Breast epithelium (tissue), 4 donors: ENCODE results near the gene PXYLP1. TPM values are rescaled to one million over a fixed set of nuclear protein-coding genes. Genes with fewer than 3 reads are reported as not detected.

Experiments
- DNase-seq, 2 donors: peaks; one replicate each; pipeline ENCODE4 v3.0.0-alpha.2; 2019; ENCODE audit warnings: low spot score in 2 of 2
- H3K27ac ChIP-seq, 2 donors: fragments of 200-600 bp; sonication (generic) in 1 of 2; one replicate each; pipeline ENCODE4 v1.5.1; 2016 to 2019; ENCODE audit warnings: mild to moderate bottlenecking in 1 of 2
- H3K27me3 ChIP-seq, 2 donors: fragments of 200-600 bp; sonication (generic) in 1 of 2; one replicate each; pipeline versions ENCODE4 v1.5.1 to v1.6.0; 2017 to 2019; ENCODE audit warnings: control low read depth in 1 of 2, mild to moderate bottlenecking in 1 of 2
- H3K36me3 ChIP-seq: fragments of 200-600 bp; one replicate; pipeline ENCODE4 v1.5.1; 2019
- H3K4me1 ChIP-seq, 2 donors: fragments of 200-600 bp; sonication (generic); one replicate each; pipeline ENCODE4 v1.5.1; 2016 to 2019; ENCODE audit warnings: control low read depth in 1 of 2
- H3K4me3 ChIP-seq, 3 donors: fragments of 200-600 bp; sonication (generic); 1 replicate in 2 of 3; 2 replicates in 1 of 3; pipeline ENCODE4 v1.5.1; 2016 to 2019; ENCODE audit warnings: mild to moderate bottlenecking in 3 of 3, moderate library complexity in 2 of 3
- H3K9me3 ChIP-seq, 2 donors: fragments of 200-600 bp; sonication (generic) in 1 of 2; one replicate each; pipeline ENCODE4 v1.5.1; 2016 to 2019; ENCODE audit warnings: control low read depth in 1 of 2
- POLR2A ChIP-seq: fragments of 450-650 bp; IDR thresholded peaks from one replicate; pipeline ENCODE4 v1.6.1; 2016; ENCODE audit warnings: antibody characterized with exemption, mild to moderate bottlenecking, moderate library complexity
- POLR2AphosphoS5 ChIP-seq, 3 donors: sonication (generic); formaldehyde crosslinking; IDR thresholded peaks; one replicate each; pipeline ENCODE4 v1.6.1; 2017; ENCODE audit warnings: antibody characterized with exemption in 3 of 3
- intact Hi-C: fragments of 100-400 bp; cut with DNase I; formaldehyde crosslinking; loops from one replicate; pipeline ENCODE4 v1.15.1; 2023; ENCODE audit warnings: low total_unique reads
- total RNA-seq, 3 donors: library from RNA; depleted of rRNA; stranded (reverse); fragments of >200 nt; gene quantifications; one replicate each; pipeline ENCODE4 v1.1.0, GENCODE V29; 2016
- TF ChIP-seq, protein P1 (sequence below), 3 donors: fragments of 450-650 bp; IDR thresholded peaks; one replicate each; pipeline ENCODE4 v1.5.1; 2016 to 2017; ENCODE audit warnings: antibody characterized with exemption in 3 of 3, mild to moderate bottlenecking in 3 of 3, moderate library complexity in 3 of 3

The PXYLP1 gene
- total RNA-seq, 3 donors from 2014 or later = 10.7 to 20.8 (median 19.0) TPM

DNA sequence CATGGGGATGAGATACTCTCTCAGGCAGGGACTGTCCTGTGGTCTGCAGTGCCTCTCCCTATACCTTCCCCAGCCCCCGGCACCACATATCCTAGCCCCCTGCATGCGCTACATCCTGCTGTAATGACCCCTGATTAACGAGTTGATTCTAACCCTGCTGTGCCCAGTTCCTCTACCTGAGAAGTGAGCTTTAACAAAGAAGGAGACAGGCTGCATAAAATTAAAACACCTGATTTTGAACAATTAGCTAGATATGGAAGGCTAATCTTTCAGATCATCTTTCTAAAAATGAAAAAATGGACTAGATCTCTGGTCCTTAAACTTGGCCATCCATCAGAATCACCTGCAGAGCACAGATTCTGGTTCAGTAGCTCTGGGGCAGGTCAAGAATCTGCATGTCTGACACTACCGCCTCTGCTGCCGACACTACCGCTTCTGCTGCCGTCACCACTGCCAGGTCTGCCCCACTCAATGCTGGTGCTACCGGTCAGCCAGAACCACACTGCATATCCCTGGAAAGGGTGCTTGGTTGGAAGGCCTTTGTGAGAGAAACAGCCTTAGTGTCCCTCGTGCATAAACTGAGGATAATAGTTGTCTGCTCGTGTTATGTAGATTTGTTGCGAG is 103.1 kb downstream of the PXYLP1 start:
- Histone ChIP-seq H3K36me3 (no peaks in the 10 kb centered on the region), H3K27me3 (no peaks in the 10 kb centered on the region), H3K27ac (no peak overlapping the region), H3K9me3 (no peaks in the 10 kb centered on the region), H3K4me1 (no peaks in the 10 kb centered on the region), H3K4me3 (no peak overlapping the region)
- DNase-seq = no peak
- TF ChIP-seq, protein P1, sequence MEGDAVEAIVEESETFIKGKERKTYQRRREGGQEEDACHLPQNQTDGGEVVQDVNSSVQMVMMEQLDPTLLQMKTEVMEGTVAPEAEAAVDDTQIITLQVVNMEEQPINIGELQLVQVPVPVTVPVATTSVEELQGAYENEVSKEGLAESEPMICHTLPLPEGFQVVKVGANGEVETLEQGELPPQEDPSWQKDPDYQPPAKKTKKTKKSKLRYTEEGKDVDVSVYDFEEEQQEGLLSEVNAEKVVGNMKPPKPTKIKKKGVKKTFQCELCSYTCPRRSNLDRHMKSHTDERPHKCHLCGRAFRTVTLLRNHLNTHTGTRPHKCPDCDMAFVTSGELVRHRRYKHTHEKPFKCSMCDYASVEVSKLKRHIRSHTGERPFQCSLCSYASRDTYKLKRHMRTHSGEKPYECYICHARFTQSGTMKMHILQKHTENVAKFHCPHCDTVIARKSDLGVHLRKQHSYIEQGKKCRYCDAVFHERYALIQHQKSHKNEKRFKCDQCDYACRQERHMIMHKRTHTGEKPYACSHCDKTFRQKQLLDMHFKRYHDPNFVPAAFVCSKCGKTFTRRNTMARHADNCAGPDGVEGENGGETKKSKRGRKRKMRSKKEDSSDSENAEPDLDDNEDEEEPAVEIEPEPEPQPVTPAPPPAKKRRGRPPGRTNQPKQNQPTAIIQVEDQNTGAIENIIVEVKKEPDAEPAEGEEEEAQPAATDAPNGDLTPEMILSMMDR (IDR thresholded peaks at IDR 0.05) = no peak
- TF ChIP-seq POLR2A = no peak
- TF ChIP-seq POLR2AphosphoS5 (IDR thresholded peaks at IDR 0.05) = no peak
- intact Hi-C loops = no loop called here

DNA sequence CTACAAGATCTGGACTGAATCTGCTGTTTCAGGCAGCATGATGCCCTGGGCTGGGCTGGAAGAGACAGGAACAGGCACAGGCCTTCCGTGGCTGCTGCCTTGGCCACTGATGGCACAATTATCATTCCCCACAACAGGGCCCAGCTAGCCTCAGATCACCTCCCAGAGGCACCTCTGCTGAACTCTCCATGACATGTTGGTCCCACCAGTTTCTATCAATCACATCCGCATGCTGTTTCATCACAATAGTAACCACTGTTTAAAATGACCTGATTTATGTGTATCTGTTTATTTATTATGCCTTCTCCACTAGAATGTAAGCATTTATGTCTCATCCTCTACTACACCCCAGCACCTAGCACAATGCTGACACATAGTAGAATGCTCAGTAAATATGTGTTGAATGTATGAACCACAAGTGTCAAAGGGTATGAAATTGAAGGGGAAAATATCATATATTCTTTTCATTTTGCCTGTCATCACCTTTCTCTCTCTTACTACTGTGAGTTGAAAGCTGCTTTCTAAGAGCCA is 104.0 kb downstream of the PXYLP1 start:
- H3K4me3 ChIP-seq = no peak overlapping the region

DNA sequence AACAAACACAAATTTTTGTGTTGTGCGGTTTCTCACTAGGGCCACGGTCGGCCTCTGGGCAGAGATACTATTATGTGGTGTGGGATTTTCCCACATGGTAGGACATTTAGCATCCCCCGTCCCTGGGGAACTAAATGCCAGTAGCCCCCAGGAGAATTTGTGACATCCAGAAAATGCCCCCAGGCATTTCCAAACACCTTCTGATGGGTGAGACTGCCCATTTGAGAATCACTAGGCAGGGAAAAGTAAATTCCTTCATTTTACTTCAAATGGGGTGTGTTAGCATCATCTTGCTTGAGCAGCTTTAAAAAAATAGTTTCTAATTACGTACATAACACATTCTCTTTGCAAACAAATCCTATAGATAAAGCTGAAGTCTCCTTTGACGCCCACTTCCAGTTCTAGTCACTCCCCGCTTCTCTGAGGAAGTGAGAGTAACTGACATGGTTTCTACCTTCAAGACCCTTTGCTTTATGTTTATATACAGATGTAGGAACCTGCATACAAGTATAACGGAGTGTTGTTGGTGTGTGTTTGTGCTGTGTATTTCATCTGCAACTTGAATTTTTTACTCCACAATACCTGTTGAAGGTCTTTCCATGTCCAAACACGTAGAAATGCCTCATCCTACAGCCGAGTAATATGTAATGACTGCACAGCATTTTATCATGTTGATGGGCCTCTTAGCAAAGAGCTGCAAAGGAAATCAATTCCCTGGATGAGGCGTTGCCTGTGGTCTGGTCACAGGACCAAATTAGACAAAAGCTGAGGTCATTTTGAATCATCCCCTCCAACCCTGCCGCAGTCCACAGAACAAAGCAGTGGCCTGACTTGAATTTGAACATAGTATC is 105.3 kb downstream of the PXYLP1 start:
- H3K4me3 ChIP-seq = no peak overlapping the region
- intact Hi-C loops = no loop called here
- no peak for DNase-seq
- TF ChIP-seq POLR2AphosphoS5 (IDR thresholded peaks at IDR 0.05) (no peak), POLR2A (no peak)
- TF ChIP-seq, protein P1 (IDR thresholded peaks at IDR 0.05) = no peak
- H3K27me3 ChIP-seq = no peaks in the 10 kb centered on the region
- no peaks in the 10 kb centered on the region for H3K4me1 ChIP-seq
- no peak overlapping the region for H3K27ac ChIP-seq
- no peaks in the 10 kb centered on the region for H3K9me3 ChIP-seq
- no peaks in the 10 kb centered on the region for H3K36me3 ChIP-seq

More for the DNA sequence above, 104.0 kb downstream of the PXYLP1 start:
- TF ChIP-seq POLR2AphosphoS5 (IDR thresholded peaks at IDR 0.05) (no peak), POLR2A (no peak)
- TF ChIP-seq, protein P1 (IDR thresholded peaks at IDR 0.05) = no peak
- Histone ChIP-seq H3K4me1 (no peaks in the 10 kb centered on the region), H3K27me3 (no peaks in the 10 kb centered on the region), H3K9me3 (no peaks in the 10 kb centered on the region), H3K27ac (no peak overlapping the region), H3K36me3 (no peaks in the 10 kb centered on the region)
- no peak for DNase-seq
- intact Hi-C loops = no loop called here

DNA sequence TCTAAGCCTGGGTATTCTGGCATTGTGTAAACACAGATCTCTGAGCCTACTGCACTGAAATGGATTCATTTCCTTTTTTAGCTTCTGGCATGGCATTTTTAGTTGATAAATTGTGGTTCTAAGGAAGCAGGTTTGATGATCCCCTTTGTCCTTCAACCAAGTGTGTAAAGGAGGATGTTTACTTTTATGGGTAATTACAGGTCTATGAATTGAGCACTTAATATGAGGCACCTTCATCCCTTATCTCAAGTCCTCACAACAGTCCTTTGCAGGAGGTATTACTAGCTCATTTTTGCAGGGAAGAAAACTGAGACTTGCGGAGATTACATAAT is 105.9 kb downstream of the PXYLP1 start:
- Histone ChIP-seq H3K9me3 (no peaks in the 10 kb centered on the region), H3K36me3 (no peaks in the 10 kb centered on the region), H3K27me3 (no peaks in the 10 kb centered on the region), H3K4me3 (no peak overlapping the region), H3K27ac (no peak overlapping the region), H3K4me1 (no peaks in the 10 kb centered on the region)
- intact Hi-C loops = no loop called here
- TF ChIP-seq POLR2AphosphoS5 (IDR thresholded peaks at IDR 0.05) (no peak), POLR2A (no peak)
- TF ChIP-seq, protein P1 (IDR thresholded peaks at IDR 0.05) = no peak
- no peak for DNase-seq

DNA sequence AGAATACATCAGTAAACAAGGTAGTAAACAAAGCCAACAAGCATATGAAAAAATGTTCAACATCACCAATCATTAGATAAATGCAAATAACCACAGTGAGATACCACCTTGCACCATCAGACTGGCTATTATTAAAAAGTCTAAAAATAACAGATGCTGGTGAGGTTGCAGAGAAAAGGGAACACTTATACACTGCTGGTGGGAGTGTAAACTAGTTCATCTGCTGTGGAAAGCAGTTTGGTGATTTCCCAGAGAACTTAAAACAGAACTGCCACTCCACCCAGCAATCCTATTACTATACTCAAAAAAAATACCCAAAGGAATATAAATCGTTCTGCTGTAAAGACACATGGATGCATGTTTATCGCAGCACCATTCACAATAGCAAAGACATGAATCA is 106.4 kb downstream of the PXYLP1 start:
- Histone ChIP-seq H3K9me3 (no peaks in the 10 kb centered on the region), H3K36me3 (no peaks in the 10 kb centered on the region), H3K27ac (no peak overlapping the region), H3K4me3 (no peak overlapping the region), H3K27me3 (no peaks in the 10 kb centered on the region), H3K4me1 (no peaks in the 10 kb centered on the region)
- no peak for TF ChIP-seq POLR2AphosphoS5 (IDR thresholded peaks at IDR 0.05)
- TF ChIP-seq, protein P1 (IDR thresholded peaks at IDR 0.05) = no peak
- TF ChIP-seq POLR2A = no peak
- DNase-seq = no peak
- intact Hi-C loops = no loop called here
